ENCODE results near the gene FAM83B.

FAM83B gene

DNA sequence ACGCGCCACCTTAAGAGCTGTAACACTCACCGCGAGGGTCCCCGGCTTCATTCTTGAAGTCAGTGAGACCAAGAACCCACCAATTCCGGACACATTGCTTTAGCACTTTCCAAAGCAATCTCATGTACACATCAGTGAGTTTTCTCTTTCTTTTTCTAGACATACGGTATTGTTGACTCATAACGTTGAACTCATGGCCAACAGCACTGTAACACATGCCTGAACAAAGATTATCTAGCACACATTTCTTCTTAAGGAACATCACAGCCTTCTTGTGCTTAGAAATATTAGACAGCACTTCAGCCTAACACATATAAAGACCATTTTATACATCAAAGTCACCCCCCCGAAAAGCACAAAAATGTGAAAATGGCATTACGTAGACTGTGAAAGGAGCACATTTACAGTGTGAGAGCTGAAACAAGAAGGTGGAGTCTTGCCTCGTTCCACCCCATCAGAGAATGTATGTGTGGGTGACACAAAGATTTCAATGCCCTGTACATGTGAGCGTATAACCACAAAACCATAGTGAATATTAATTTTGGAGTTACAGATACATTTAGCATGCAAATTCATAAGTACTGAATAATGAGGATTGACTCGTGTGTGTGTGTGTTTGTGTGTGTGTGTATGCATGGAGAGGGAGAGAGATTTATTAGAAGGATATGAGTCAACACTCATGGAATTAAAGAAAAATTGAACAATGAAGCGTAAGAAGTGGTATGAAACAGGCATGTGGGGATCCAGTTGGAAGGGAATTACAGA, 134.1 kb downstream of the FAM83B start:
- no peak for DNase-seq (ENCODE audit: low spot score)
- TF ChIP-seq, protein P1, sequence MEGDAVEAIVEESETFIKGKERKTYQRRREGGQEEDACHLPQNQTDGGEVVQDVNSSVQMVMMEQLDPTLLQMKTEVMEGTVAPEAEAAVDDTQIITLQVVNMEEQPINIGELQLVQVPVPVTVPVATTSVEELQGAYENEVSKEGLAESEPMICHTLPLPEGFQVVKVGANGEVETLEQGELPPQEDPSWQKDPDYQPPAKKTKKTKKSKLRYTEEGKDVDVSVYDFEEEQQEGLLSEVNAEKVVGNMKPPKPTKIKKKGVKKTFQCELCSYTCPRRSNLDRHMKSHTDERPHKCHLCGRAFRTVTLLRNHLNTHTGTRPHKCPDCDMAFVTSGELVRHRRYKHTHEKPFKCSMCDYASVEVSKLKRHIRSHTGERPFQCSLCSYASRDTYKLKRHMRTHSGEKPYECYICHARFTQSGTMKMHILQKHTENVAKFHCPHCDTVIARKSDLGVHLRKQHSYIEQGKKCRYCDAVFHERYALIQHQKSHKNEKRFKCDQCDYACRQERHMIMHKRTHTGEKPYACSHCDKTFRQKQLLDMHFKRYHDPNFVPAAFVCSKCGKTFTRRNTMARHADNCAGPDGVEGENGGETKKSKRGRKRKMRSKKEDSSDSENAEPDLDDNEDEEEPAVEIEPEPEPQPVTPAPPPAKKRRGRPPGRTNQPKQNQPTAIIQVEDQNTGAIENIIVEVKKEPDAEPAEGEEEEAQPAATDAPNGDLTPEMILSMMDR (IDR thresholded peaks at IDR 0.05; ENCODE audit: extremely low read depth, insufficient read depth, missing control alignments), result no peak
- in situ Hi-C loops (cut with MboI; ENCODE audit: low pct_unique_long_range_greater_than_20kb, low sequenced_read_pairs, unreplicated experiment), result no loop called here

DNA sequence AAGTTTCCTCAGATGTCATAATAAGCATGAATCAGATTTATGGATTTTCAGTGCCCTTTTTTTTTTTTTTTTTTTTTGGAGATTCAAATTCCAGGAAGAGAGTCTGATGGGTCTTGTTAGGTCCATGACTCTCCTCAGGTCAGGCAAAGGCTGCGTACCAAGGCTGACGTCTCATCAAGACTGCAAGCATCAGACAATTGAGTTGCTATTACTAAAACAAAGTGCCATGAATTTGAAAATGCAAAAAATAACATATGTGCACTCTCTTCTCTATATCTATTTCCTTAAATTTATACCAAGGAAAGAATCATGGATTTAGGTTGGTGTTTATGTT, 134.7 kb downstream of the FAM83B start:
- TF ChIP-seq, protein P1 (IDR thresholded peaks at IDR 0.05; ENCODE audit: extremely low read depth, insufficient read depth, missing control alignments), result no peak
- in situ Hi-C loops (cut with MboI; ENCODE audit: low pct_unique_long_range_greater_than_20kb, low sequenced_read_pairs, unreplicated experiment), result no loop called here

DNA sequence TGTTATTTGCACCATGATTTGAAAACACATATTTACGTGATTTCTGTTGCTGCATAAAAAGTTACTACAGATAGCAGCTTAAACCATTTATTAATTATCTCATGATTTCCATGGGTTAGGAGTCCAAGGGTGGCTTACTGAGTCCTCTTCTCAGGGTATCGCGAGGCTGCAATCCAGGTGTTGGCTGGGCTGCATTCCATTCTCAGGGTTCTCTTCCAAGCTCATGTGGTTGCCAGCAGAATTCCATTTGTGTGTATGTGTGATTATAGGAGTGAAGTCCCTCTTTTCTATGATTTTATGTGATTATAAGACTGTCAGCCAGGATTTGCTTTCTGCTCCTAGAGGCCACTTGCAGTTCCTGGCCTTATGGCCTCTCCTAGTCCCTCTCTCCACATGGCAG, 135.1 kb downstream of the FAM83B start:
- in situ Hi-C loops (cut with MboI; ENCODE audit: low pct_unique_long_range_greater_than_20kb, low sequenced_read_pairs, unreplicated experiment), result no loop called here
- no peak for DNase-seq (ENCODE audit: low spot score)

More for the DNA sequence above, 134.7 kb downstream of the FAM83B start:
- DNase-seq (ENCODE audit: low spot score), result no peak

DNA sequence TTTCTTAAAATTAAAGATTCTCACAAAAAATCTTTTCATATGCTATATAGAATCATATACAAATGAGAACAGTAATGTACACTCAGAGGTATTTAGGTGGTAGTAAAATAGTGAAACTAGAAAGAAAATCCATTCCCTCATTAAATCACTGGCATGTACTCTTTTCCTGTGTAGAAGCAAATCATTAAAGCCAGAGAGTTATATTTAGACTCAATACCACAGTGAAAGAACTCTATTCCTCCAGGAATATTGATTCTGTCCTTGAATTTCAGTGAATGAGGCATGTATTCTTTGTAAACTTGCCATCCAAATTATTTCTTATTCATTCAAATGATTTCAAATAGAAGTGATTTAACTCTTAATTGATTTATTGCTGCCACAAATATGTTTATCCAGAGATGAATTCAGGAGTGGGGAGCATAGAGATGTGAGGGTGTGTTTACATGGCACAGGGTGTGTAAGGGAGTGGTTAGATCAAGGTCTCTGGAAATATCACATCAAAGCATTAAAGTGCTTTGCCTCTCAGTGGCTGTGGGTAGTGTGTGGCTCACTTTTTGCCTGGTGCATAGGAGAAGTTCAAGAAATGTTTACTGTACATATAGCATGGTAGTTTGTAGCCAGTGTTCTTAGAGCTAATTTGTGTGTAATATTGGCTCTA, 141.2 kb downstream of the FAM83B start:
- in situ Hi-C loops (cut with MboI; ENCODE audit: low pct_unique_long_range_greater_than_20kb, low sequenced_read_pairs, unreplicated experiment), result no loop called here
- TF ChIP-seq, protein P1 (IDR thresholded peaks at IDR 0.05; ENCODE audit: extremely low read depth, insufficient read depth, missing control alignments), result no peak
- DNase-seq (ENCODE audit: low spot score), result no peak

More for the DNA sequence above, 135.1 kb downstream of the FAM83B start:
- TF ChIP-seq, protein P1 (IDR thresholded peaks at IDR 0.05; ENCODE audit: extremely low read depth, insufficient read depth, missing control alignments), result no peak

DNA sequence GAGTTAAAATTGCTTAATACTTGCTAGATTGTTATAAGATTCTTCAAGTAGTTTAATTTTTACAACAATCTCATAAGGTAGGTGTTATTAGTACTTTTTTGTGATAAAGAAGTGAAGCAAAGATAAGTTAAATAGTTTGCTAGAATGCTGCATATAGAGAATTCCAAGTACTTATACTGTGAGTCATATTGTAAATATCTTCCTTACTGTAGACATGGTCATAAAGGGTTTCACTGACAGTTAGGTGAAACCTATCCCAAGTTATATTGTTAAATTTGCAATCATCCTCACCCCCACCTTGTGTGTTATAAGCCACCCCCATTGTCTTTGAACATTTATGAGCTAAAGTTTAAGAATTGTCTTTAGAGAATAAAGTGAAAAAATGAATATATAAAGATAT, 142.0 kb downstream of the FAM83B start:
- no peak for DNase-seq (ENCODE audit: low spot score)
- TF ChIP-seq, protein P1 (IDR thresholded peaks at IDR 0.05; ENCODE audit: extremely low read depth, insufficient read depth, missing control alignments), result no peak
- in situ Hi-C loops (cut with MboI; ENCODE audit: low pct_unique_long_range_greater_than_20kb, low sequenced_read_pairs, unreplicated experiment), result no loop called here

DNA sequence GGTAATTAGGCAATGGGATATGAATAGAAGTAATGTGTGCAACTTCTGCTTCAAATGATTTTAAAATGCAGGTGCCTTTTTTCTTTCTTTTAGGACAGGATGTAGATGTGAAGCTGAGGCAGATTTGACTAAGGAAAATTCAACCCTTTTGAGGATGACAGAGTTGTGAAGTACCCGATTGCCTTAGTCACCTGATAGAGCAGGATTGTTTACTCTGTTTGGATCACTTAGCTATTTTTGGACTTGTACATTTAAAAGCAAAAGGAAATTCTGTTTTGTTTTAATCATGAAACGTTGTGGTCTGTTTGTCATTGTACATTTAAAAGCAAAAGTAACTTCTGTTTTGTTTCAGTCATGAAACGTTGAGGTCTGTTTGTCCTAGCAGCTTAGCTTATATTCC, 143.4 kb downstream of the FAM83B start:
- TF ChIP-seq, protein P1 (IDR thresholded peaks at IDR 0.05; ENCODE audit: extremely low read depth, insufficient read depth, missing control alignments), result no peak
- no peak for DNase-seq (ENCODE audit: low spot score)
- in situ Hi-C loops (cut with MboI; ENCODE audit: low pct_unique_long_range_greater_than_20kb, low sequenced_read_pairs, unreplicated experiment), result no loop called here
